ENCODE results near the gene C11orf16. TPM values are rescaled to one million over a fixed set of nuclear protein-coding genes. Genes with fewer than 3 reads are reported as not detected.
A peak's percentile ranks its signal among the peaks of the same experiment; 100 is the strongest.

Gene C11orf16
- polyA plus RNA-seq, 1 experiment, result not detected

- DNase-seq (ENCODE audit: low read depth), result no peak
- H3K27me3 ChIP-seq (ENCODE audit: control insufficient read depth, insufficient read depth, low read length), result no peaks in the 10 kb centered on the region
- ChIA-PET CTCF (no interaction called here), POLR2A (no interaction called here)
- peaks cover 1% of the 10 kb centered on the region; the same call in 1 of the 2 replicates for H3K36me3 ChIP-seq (ENCODE audit: control insufficient read depth, insufficient read depth, low read length)
- TF ChIP-seq, protein P1, sequence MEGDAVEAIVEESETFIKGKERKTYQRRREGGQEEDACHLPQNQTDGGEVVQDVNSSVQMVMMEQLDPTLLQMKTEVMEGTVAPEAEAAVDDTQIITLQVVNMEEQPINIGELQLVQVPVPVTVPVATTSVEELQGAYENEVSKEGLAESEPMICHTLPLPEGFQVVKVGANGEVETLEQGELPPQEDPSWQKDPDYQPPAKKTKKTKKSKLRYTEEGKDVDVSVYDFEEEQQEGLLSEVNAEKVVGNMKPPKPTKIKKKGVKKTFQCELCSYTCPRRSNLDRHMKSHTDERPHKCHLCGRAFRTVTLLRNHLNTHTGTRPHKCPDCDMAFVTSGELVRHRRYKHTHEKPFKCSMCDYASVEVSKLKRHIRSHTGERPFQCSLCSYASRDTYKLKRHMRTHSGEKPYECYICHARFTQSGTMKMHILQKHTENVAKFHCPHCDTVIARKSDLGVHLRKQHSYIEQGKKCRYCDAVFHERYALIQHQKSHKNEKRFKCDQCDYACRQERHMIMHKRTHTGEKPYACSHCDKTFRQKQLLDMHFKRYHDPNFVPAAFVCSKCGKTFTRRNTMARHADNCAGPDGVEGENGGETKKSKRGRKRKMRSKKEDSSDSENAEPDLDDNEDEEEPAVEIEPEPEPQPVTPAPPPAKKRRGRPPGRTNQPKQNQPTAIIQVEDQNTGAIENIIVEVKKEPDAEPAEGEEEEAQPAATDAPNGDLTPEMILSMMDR (IDR thresholded peaks at IDR 0.05; ENCODE audit: insufficient read depth, low read depth, low read length), result no peak
- H3K4me3 ChIP-seq (ENCODE audit: low read depth, low read length), result no peak overlapping the region
Observed at GRCh38 chr11:8927233-8927632, 5.5 kb downstream of the C11orf16 start.

- Histone ChIP-seq H3K36me3 (ENCODE audit: control insufficient read depth, insufficient read depth, low read length) (peaks cover 1% of the 10 kb centered on the region), H3K27me3 (ENCODE audit: control insufficient read depth, insufficient read depth, low read length) (no peaks in the 10 kb centered on the region), H3K4me3 (ENCODE audit: low read depth, low read length) (no peak overlapping the region)
- DNase-seq (ENCODE audit: low read depth), result no peak
- ChIA-PET CTCF (interaction anchor here (1.2 to 2.0 kb wide), 3 partner anchors 9 to 33 kb away, joined by 3 to 6 read pairs (median 5); no protein-coding TSS in a partner anchor), POLR2A (interaction anchor here (0.6 kb wide), 1 partner anchor 448 kb away, joined by 8 read pairs; no protein-coding TSS in a partner anchor)
- TF ChIP-seq, protein P1 (IDR thresholded peaks at IDR 0.05; ENCODE audit: insufficient read depth, low read depth, low read length), result no peak
Observed at GRCh38 chr11:8926236-8926635, 6.5 kb downstream of the C11orf16 start.

GRCh38 chr11:8925711-8926110 lies 7.0 kb downstream of the C11orf16 start:
- no peak for DNase-seq (ENCODE audit: low read depth)
- ChIA-PET CTCF (interaction anchor here (1.2 to 2.0 kb wide), 3 partner anchors 10 to 34 kb away, joined by 3 to 6 read pairs (median 5); no protein-coding TSS in a partner anchor), POLR2A (interaction anchor here (0.6 kb wide), 1 partner anchor 447 kb away, joined by 8 read pairs; no protein-coding TSS in a partner anchor)
- Histone ChIP-seq H3K27me3 (ENCODE audit: control insufficient read depth, insufficient read depth, low read length) (no peaks in the 10 kb centered on the region), H3K4me3 (ENCODE audit: low read depth, low read length) (no peak overlapping the region), H3K36me3 (ENCODE audit: control insufficient read depth, insufficient read depth, low read length) (peaks cover 1% of the 10 kb centered on the region)
- TF ChIP-seq, protein P1 (IDR thresholded peaks at IDR 0.05; ENCODE audit: insufficient read depth, low read depth, low read length), result no peak

GRCh38 chr11:8922691-8923090 lies 10.1 kb downstream of the C11orf16 start:
- no peak overlapping the region for H3K4me3 ChIP-seq (ENCODE audit: low read depth, low read length)
- no peaks in the 10 kb centered on the region for H3K27me3 ChIP-seq (ENCODE audit: control insufficient read depth, insufficient read depth, low read length)
- ChIA-PET POLR2A (interaction anchor here (0.5 kb wide), 1 partner anchor 37 kb away, joined by 3 read pairs; no protein-coding TSS in a partner anchor), CTCF (interaction anchor here (0.8 to 2.2 kb wide), 2 partner anchors 9 to 37 kb away, joined by 3 to 8 read pairs; no protein-coding TSS in a partner anchor)
- TF ChIP-seq, protein P1 (IDR thresholded peaks at IDR 0.05; ENCODE audit: insufficient read depth, low read depth, low read length), result no peak
- DNase-seq (ENCODE audit: low read depth), result no peak
- peaks cover 5% of the 10 kb centered on the region for H3K36me3 ChIP-seq (ENCODE audit: control insufficient read depth, insufficient read depth, low read length)

DNA sequence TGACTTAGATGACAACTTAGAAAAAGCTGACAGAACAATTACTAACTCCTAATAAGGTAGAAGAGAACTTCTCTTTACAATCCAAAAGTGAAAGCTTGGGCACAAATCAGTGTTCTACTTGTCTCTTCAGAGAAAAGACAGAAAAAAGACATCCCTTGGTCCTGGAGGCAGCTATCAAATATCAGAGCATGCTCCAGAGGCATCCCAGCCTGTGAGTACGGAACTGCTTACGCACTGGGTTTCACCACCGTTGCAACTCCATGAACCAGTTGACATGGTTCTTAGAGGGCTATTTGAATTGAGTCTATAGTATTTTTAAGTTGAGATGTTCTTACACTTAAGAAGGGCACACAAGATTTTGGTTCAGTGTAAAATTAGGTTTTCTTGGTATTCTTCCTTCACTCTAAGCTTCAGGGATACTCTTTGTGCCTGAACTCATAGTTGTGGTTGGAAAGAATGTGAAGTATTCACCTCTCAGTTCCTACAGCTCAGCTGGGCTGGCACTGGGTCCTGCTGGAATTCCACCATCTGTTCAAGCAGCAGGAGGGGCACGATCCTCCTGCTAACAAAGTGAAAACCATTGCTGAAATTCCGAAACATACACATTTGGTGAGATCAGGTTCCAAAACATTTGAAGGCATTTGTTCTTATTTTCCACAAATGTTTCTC lies 15.5 kb downstream of the C11orf16 start:
- peak; percentile 69 for DNase-seq (ENCODE audit: low read depth)
- ChIA-PET POLR2A (interaction anchor here (0.7 kb wide), 1 partner anchor 131 kb away, joined by 3 read pairs; no protein-coding TSS in a partner anchor), CTCF (interaction anchor here (0.8 to 2.3 kb wide), 4 partner anchors 12 to 198 kb away, joined by 3 to 11 read pairs (median 5); no protein-coding TSS in a partner anchor)
- Histone ChIP-seq H3K4me3 (ENCODE audit: low read depth, low read length) (no peak overlapping the region), H3K36me3 (ENCODE audit: control insufficient read depth, insufficient read depth, low read length) (peaks cover 5% of the 10 kb centered on the region), H3K27me3 (ENCODE audit: control insufficient read depth, insufficient read depth, low read length) (no peaks in the 10 kb centered on the region)
- TF ChIP-seq, protein P1 (IDR thresholded peaks at IDR 0.05; ENCODE audit: insufficient read depth, low read depth, low read length), result no peak
